A172 (cell line): Measurements from ENCODE around the gene TYW1. TPM values are rescaled to one million over a fixed set of nuclear protein-coding genes. Genes with fewer than 3 reads are reported as not detected.
"Not testable (repeated sequence)": the region's sequence is repeated elsewhere in the genome, so short reads cannot be mapped to it uniquely, and the experiment has no call there.

ENCODE experiments used
- DNase-seq: peaks from one replicate; pipeline ENCODE4 v3.0.0-alpha.2; 2015; ENCODE audit warnings: low spot score
- total RNA-seq: library from RNA; depleted of rRNA; stranded (reverse); fragments of >200 nt; shearing (Covaris generic); gene quantifications from 2 replicates; pipeline ENCODE4 v1.2.3, GENCODE V29; 2014; rRNA removed

Gene TYW1, protein sequence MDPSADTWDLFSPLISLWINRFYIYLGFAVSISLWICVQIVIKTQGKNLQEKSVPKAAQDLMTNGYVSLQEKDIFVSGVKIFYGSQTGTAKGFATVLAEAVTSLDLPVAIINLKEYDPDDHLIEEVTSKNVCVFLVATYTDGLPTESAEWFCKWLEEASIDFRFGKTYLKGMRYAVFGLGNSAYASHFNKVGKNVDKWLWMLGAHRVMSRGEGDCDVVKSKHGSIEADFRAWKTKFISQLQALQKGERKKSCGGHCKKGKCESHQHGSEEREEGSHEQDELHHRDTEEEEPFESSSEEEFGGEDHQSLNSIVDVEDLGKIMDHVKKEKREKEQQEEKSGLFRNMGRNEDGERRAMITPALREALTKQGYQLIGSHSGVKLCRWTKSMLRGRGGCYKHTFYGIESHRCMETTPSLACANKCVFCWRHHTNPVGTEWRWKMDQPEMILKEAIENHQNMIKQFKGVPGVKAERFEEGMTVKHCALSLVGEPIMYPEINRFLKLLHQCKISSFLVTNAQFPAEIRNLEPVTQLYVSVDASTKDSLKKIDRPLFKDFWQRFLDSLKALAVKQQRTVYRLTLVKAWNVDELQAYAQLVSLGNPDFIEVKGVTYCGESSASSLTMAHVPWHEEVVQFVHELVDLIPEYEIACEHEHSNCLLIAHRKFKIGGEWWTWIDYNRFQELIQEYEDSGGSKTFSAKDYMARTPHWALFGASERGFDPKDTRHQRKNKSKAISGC
- total RNA-seq = 33.5 and 37.4 TPM in 2 replicates

DNA sequence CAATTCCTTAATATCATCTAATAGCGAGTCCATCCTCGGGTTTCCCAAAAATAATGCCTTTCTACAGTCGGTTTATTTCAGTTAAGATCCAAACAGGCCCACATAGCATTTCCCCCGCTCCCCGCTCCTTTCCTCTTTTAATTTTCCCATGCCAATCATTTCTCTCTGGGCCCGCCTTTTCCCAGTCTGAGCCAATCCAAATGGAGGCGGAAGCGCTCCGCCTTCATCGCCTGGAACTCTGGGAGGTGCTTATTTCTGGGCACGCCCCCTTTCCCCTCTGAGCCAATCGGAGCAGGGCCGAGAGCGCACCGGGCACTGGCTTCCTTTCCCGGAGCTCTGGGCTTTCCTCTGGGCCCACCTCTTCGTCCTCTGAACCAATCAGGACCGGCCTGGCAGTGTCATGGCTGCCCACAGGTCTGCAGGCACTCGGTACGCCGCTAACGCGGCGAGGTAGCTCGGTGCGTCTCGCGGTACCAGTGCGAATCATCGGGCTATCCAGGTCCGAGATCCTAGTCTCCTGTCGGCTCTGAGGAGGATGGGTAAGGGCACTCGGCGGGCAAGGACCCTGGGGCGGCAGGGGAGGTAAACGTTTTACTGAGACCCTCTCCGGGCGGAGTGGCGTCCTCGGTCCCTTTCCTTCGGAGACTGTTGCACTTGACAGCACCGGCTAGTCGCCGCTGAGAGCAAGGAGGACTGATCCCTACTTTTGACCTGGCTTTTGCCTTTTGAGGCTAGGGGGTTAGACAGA, at the start of gene TYW1:
TSS of gene TYW1 (plus strand) at position 390 of the 748 bp plus-strand sequence. CDS start at position 536, 146 bp downstream.
- DNase-seq = peak; percentile 99

DNA sequence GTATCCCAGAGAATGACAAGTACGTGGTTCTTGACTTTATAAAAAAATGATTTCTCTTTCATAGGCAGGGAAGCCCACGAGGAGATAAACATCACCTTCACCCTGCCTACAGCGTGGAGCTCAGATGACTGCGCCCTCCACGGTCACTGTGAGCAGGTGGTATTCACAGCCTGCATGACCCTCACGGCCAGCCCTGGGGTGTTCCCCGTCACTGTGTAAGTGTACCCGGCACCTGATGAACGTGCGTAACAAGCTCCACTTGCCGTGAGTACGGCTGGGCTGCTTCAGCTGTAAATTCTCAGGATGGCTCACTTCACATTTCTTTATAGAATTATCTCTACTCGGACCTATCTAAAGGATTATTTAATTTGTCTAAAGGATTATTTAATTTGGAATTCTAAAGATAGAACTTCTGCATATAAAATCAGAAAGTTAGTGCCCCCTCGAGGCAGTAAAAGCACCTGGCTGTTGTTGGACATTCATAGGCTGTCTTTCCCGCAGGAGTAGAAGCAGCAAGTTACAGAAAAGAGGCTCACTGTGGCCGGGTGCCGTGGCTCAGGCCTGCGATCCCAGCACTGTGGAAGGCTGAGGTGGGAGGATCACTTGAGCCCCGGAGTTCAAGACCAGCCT, 48.0 kb upstream of the TYW1 start:
- no peak for DNase-seq

DNA sequence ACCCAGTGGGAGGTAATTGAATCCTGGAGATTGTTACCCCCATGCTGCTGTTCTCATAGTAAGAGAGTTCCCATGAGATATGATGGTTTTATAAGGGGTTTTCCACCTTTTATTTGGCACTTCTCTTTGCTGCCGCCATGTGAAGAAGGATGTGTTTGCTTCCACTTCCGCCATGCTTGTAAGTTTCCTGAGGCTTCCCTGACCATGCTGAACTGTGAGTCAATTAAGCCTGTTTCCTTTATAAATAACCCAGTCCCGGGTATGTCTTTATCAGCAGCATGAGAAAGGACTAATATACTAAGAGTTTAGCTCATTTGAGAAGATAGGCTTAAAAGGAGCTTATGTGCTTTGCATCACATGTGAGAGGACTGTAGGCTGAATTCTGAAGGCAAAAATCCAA, 46.3 kb upstream of the TYW1 start:
- peak; percentile 34 for DNase-seq

DNA sequence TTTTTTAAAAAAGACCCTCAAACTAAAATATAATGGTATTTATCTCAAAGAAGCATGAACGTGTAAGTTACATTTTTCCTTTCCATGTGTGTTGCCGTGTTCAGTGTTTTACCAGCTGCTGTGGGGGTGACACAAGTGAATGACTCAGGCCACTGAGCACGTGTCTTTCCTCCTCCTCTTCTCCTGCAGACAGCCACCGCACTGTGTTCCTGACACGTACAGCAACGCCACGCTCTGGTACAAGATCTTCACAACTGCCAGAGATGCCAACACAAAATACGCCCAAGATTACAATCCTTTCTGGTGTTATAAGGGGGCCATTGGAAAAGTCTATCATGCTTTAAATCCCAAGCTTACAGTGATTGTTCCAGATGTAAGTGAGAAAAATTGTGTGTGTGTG, 45.9 kb upstream of the TYW1 start:
- peak; percentile 52 for DNase-seq

DNA sequence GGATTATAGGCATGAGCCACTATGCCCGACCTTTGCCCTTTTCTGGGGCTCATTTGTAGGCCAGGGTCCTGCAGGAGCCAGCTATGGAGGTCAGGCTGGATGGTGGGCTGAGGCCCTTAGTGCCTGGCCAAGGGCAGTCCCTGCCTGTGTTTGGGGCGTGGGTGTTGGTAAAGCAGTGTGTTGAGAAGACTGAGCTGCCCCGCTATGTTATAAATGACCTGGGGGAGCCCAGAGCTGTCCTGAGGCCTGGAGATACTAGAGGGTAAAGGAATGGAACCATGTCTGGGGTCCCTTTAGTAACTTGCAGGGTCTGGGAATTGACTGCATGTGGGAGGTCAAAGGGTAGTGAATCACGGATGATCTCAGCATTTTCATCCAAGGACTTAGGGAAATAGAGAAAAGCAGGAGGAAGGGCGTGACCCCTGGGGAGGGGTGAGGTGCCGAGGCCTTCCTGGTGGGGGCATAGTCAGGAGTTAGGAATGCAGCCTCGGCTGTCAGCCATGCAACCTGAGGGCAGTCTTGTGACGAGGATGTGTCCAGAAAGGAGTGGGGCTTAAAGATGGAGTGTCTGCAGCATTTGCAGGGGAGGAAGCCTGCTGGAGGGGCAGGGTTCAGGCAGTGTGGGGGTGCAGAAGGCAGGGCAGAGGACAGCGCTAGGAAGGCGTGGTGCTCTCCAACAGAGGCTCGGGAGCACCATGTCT, 44.1 kb upstream of the TYW1 start:
- peak; percentile 94 for DNase-seq

DNA sequence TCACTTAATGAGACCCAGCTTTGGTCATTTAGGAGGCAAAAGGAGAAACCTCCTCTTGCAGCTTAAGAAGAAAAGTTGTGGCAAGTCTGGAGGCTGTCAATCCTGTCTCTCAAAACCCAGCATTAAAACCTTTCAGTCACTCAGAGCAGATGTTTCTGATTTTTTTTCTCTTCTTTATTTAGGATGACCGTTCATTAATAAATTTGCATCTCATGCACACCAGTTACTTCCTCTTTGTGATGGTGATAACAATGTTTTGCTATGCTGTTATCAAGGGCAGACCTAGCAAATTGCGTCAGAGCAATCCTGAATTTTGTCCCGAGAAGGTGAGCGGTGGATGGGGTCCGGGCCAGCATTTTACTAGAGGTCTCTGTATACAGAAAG, 43.6 kb upstream of the TYW1 start:
- no peak for DNase-seq

DNA sequence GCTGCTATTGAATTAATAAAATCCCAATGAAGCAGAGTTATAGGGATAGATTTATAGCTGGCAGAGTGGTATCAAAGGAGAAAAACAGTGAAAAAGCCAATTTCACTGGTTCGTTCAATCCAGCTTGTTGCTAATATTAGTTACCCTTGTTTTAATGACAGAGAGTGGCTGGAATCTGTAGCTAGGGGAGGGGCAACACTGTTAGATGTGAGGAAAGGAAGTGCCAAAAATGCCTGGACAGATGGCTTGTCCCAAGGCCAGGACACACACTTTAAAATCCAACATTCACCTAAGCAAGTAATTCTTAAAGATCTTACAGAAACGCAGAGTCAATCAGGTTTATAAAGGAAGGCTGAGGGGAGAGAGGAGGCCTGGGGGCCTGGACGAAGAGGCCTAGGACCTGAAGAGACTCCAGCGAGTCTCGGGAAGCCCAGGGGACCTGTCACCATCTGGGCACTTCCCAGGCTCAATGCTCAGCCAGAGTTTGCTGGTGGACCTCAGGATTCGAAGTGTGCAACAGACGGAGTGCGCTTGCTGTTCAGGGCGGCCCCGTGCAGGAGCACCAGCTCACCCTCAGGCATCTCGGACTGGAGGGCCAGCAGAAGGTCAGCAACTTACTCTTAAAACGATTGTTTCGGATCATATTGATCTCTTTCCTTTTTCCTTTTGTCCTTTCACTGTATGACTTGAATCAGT, 38.9 kb upstream of the TYW1 start:
- no peak for DNase-seq

DNA sequence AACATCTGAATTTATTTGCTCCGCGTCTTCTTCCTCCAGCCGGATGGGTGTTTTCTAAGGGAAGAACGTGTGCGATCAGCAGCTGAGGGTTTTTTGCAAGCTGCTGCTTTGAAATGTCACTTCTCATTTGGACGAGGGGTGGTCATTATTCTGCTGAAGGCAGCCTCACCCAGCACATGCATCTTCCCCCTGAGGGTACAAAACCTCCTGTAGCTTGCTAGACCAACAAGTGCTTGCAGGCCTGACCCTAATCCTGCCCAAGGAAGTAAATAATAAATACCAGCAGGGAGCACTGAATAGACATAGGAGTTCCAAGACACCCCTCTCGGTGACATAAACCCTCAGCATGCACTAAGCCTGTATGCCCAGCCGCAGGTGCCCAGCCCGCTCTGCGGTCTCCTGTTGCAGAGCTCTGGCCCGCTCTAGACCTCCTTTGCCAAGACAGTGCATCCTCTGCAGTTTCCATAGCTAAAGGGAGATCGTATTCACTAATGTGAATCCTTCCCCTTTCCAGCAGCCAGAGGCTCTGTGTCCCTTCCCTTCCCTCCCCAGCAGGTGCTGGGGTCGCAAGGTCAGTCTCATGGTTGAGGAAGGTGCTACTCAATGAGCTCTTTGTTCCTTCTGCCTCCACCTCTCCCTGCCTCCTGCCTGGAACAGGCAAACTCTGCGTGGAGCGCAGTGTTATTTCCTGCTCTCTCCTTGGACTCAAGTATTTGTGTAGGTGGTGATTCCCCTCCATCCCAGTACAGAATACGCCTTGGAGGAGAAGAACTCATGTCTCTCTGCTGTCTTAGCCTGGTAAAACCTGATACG, 37.9 kb upstream of the TYW1 start:
- no peak for DNase-seq

DNA sequence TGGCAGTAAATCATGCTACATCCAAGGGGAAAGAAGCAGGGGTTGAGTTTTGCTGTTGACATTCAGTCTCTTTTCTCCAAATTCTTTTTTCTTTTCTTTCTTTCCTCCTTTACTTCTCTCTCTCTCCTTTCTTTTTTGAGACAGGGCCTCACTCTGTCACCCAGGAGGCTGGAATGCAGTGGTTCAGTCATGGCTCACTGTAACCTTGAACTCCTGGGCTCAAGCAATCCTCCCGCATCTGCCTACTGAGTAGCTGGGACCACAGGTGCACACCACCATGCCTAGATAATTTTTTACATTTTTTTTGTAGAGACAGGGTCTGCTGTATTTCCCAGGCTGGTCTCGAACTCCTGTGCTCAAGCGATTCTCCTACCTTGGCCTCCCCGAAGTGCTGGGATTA, 36.4 kb upstream of the TYW1 start:
- DNase-seq = no peak

DNA sequence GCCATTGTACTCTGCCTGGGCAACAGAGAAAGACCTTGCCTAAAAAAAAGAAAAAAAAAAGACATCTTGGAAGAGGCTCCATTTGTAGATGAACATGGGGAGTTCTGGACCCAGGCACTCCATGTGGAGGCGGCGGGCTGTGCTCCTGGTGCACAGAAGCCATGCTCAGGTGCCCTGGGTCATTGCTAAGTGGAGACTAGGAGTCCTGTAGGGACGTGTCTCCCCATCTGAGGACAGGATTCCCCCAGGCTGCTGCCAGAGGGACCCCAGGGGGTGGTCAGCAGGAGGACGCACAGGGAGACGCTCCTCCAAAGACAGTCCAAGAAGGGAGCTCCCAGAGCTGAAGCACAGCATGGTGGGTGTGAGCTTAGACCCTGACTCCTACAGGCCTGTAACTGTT, 35.5 kb upstream of the TYW1 start:
- no peak for DNase-seq

DNA sequence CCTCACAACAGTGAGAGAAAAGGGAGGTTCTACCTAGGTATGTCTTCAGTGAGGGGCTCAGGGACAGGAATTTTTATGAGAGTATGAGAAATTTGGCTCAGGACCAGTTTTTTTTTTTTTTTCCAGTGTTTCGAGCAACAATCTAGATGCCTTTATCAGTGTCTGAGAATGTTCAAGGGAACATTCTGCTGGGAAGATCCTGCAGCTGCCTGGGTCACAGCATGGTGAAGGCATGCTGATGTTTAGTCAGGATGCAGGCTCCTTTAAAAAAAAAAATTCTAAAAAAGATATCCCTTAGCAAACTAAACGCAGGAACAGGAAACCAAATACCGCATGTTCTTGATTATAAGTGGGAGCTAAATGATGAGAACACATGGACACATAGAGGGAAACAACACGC, 32.2 kb upstream of the TYW1 start:
- peak; percentile 64 for DNase-seq

DNA sequence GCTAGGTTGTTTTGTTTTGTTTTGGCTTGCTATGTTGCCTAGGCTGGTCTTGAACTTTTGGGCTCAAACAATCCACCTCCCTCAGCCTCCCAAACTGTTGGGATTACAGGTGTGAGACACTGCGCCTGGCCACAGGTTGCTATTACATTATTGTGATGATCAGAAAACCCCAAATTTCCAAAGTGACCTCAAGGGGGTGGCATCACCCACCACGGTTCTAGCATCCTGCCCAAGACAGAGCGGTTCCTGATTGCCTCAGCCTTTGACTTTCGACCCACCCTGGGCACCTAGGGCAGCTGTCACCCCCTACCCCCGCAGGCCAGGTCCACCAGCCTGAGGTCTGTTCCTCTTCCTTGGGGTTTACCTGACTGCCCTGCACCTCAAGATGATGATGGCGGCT, 29.6 kb upstream of the TYW1 start:
- DNase-seq = no peak

DNA sequence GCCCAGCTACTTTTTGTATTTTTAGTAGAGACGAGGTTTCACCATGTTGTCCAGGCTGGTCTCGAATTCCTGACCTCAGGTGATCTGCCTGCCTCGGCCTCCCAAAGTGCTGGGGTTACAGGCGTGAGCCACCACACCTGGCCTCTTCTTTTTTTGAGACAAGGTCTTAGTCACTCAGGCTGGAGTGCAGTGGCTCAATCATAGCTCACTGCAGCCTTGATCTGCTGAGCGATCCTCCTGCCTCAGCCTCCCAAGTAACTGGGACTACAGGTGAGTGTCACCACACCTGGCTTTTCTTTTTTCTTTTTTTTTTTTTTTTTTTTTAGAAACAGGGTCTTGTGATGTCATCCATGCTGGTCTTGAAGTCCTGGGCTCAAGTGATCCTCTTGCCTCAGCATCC, 27.6 kb upstream of the TYW1 start:
- not testable (repeated sequence) for DNase-seq

DNA sequence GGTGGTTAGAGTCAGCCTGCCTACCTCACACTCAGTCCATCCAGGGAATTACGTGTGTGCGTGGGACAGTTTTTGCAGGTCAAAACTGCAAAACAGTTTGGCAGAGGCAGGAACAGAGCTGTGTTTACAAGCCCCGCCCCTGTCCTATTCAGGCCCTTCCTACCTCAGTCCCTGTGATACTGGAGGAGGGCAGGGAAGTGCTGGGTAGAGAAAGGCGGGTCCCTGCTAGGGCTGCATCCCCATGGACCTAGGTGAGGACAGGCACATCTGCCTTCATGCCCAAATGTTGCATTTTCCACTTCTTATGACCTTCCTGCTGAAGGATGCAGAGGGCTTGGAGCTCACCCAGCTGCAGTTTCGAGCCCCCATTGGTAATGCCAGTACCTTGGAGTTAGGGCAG, 26.3 kb upstream of the TYW1 start:
- DNase-seq = no peak

DNA sequence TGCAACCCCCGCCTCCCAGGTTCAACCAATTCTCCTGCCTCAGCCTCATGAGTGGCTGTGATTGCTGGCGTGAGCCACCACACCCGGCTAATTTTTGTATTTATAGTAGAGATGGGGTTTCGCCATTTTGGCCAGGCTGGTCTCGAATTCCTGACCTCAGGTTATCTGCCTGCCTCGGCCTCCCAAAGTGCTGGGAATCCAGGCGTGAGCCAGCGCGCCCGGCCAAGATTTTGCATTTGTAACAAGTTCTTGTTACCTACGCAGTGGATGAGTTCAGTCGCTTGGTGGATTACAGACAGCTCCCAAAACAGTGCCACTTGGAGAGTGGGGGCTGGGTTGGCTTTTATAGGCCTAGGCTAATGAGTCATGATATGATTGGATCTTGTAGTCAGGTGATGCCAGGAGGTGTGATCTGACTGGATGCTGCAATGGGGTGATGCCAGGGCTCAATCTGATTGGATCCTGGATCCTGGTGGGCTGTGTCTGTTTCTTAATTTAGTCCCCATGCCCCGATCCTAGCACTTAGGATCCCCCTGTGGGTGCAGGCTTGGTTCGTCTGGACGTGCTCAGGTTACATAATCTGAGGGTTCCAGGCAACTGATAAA, 21.5 kb upstream of the TYW1 start:
- peak; percentile 49 for DNase-seq

DNA sequence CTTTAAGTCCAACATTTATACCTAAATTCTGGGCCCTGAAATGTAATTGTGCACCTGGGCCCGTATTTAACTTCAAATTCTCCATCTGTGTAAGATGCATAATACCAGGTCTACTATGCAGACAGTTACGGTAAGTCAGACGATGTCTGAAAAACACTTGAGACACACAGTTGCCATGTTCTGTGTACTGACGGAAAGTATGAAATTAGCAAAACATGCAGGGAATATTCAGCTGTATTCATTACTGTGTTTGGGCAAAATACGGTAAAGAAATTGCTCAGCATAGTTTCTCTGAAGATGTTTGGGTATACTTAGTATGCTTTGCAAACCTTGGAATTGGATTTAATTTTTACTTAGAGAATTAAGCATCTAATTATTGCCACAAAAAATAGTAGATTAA, 18.3 kb upstream of the TYW1 start:
- DNase-seq = not testable (repeated sequence)

DNA sequence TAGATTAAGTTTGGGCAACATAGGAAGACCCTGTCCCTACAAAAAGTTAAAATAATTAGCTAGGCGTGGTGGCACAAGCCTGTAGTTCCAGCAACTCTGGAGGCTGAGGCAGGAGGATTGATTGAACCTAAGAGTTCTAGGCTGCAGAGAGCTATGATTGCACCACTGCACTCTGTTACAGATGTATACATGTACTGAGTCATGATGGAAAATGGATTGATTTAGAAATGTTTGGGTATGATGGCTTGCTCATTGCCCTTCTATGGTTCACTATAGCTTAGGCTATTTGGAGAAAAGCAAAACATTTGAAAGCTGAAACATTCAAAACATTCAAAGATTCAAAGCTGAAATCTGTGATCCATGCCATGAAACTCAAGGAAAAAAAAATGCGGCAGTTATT, 17.6 kb upstream of the TYW1 start:
- not testable (repeated sequence) for DNase-seq

DNA sequence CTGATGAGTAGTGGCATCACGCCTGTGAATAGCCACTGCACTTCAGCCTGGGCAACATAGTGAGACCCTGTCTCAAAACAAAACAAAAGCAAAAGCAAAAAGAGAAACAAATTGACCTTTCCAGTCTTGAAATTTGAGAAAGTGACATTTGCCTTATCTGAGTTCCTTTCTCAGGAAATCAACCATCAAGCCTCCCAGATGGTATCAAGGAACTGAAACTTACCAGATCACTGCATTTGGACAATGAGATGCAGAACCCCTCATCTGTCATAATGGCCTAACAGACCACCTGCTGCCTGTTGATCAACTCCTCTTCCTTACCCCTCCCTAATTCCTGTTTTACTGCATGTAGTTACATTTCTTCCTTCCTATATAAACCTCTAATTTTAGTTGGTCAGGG, 16.3 kb upstream of the TYW1 start:
- DNase-seq = not testable (repeated sequence)

DNA sequence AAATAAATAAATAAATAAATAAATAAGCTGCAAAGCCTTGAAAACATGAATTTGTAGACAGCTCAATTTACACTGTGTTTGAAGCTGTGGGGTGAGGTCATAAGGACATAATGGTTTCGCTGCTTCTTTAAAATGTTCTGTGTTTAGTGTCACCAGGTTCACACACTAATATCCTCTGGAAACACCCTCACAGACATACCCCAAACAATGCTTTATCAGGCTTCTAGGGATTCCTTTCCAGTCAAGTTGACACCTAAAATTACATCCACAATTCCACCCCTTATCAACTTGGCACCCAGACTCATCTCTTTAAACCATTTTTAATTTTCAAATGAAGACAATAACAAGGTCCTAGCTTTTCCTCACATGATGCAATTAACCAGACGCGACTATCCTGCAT, 7.1 kb upstream of the TYW1 start:
- not testable (repeated sequence) for DNase-seq
